GM13976 (cell line): ENCODE measurements around the gene VWDE.

ENCODE experiments used
- DNase-seq: peaks from one replicate; pipeline ENCODE4 v3.0.0; 2012; ENCODE audit warnings: low spot score
- CTCF ChIP-seq: IDR thresholded peaks from 2 replicates; pipeline ENCODE4 v1.5.1; 2012; ENCODE audit warnings: borderline replicate concordance, mild to moderate bottlenecking; ENCODE audit not compliant: insufficient read depth; ENCODE audit errors: extremely low read depth, missing control alignments, control extremely low read depth
- in situ Hi-C: fragments of 300-500 bp; cut with MboI; formaldehyde crosslinking; loops from one replicate; pipeline ENCODE4 v1.12.0; 2022; ENCODE audit warnings: low sequenced_read_pairs, mixed read lengths, inconsistent platforms; ENCODE audit not compliant: unreplicated experiment

The VWDE gene

GRCh38 chr7:12337095-12337494 lies 66.6 kb downstream of the VWDE start:
- in situ Hi-C loops: loop anchor here (10.0 kb wide), 1 partner anchor 272 kb away; no protein-coding TSS in a partner anchor
- TF ChIP-seq CTCF: no peak
- no peak for DNase-seq

- in situ Hi-C loops: no loop called here
- no peak for DNase-seq
- TF ChIP-seq CTCF: no peak
Measured at GRCh38 chr7:12328888-12329770, 74.5 kb downstream of the VWDE start.

GRCh38 chr7:12327922-12328321 lies 75.7 kb downstream of the VWDE start:
- TF ChIP-seq CTCF: no peak
- no peak for DNase-seq
- in situ Hi-C loops: no loop called here

- no peak for DNase-seq
- in situ Hi-C loops: no loop called here
- TF ChIP-seq CTCF: no peak
Measured at GRCh38 chr7:12325646-12326045, 78.0 kb downstream of the VWDE start.

- in situ Hi-C loops: no loop called here
- no peak for DNase-seq
- TF ChIP-seq CTCF: no peak
Measured at GRCh38 chr7:12323415-12323814, 80.2 kb downstream of the VWDE start.

- DNase-seq: no peak
- in situ Hi-C loops: no loop called here
- TF ChIP-seq CTCF: no peak
Measured at GRCh38 chr7:12322903-12323300, 80.8 kb downstream of the VWDE start.

- in situ Hi-C loops: no loop called here
- no peak for DNase-seq
- peak; percentile 21 for TF ChIP-seq CTCF
Measured at GRCh38 chr7:12322284-12322902, 81.3 kb downstream of the VWDE start.
